NB4 (cell line): ENCODE data around the gene SORD.

Experiments used
- MYC ChIP-seq: IDR thresholded peaks from 2 replicates; pipeline ENCODE4 v1.6.1; 2011; ENCODE audit warnings: low read depth, low read length
- POLR2A ChIP-seq: IDR thresholded peaks from 2 replicates; pipeline ENCODE4 v1.6.1; 2011; ENCODE audit warnings: mild to moderate bottlenecking; ENCODE audit not compliant: insufficient read length; ENCODE audit errors: extremely low read depth
- TF ChIP-seq, protein P1 (sequence below): IDR thresholded peaks from one replicate; pipeline ENCODE4 v1.5.1; 2012; ENCODE audit warnings: low read depth, low read length
- TF ChIP-seq, protein P2 (sequence below): IDR thresholded peaks from 2 replicates; pipeline ENCODE4 v1.6.1; 2011; ENCODE audit warnings: low read depth, low read length

DNA sequence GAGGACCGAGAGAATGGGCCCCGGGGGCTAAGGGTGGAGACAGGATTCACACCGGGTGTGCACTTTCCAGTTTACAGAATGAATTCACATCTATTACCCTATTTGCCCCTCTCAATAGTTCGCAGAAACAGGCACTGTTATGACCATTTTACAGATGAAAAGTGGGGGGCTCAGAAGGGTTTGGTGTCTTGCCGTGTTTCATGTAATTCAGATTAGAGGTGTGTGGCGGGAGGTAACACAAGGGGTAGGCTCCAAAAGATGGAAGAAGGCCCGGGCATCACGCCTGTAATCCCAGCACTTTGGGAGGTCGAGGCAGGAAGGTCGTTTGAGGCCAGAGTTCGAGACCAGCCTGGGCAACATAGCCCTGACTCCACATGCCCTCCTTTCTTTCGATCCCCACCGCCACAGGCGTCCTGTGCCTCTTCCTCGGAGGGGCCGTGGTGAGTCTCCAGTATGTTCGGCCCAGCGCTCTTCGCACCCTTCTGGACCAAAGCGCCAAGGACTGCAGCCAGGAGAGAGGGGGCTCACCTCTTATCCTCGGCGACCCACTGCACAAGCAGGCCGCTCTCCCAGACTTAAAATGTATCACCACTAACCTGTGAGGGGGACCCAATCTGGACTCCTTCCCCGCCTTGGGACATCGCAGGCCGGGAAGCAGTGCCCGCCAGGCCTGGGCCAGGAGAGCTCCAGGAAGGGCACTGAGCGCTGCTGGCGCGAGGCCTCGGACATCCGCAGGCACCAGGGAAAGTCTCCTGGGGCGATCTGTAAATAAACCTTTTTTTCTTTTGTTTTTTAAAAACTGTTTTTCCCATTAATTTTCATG lies 94.5 kb downstream of the SORD start:
- TF ChIP-seq, protein P1, sequence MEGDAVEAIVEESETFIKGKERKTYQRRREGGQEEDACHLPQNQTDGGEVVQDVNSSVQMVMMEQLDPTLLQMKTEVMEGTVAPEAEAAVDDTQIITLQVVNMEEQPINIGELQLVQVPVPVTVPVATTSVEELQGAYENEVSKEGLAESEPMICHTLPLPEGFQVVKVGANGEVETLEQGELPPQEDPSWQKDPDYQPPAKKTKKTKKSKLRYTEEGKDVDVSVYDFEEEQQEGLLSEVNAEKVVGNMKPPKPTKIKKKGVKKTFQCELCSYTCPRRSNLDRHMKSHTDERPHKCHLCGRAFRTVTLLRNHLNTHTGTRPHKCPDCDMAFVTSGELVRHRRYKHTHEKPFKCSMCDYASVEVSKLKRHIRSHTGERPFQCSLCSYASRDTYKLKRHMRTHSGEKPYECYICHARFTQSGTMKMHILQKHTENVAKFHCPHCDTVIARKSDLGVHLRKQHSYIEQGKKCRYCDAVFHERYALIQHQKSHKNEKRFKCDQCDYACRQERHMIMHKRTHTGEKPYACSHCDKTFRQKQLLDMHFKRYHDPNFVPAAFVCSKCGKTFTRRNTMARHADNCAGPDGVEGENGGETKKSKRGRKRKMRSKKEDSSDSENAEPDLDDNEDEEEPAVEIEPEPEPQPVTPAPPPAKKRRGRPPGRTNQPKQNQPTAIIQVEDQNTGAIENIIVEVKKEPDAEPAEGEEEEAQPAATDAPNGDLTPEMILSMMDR: no peak
- TF ChIP-seq MYC (no peak), POLR2A (no peak)
- TF ChIP-seq, protein P2, sequence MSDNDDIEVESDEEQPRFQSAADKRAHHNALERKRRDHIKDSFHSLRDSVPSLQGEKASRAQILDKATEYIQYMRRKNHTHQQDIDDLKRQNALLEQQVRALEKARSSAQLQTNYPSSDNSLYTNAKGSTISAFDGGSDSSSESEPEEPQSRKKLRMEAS: no peak
